ENCODE measurements around the gene RTL1. TPM values are rescaled to one million over a fixed set of nuclear protein-coding genes. Genes with fewer than 3 reads are reported as not detected.

RTL1 gene
- total and polyA plus RNA-seq, 2 donors (not counting 3 experiments of a cell fraction or from before 2014, with no cell fraction given), result not detected

GRCh38 chr14:100864206-100864605 is 39.3 kb downstream of the RTL1 start:
- DNase-seq (ENCODE audit: low read depth, low spot score) (no peak), FAIRE-seq (no peak)
- ChIA-PET POLR2A (no interaction called here), CTCF (interaction anchor here (1.2 to 2.9 kb wide), 3 partner anchors 13 to 371 kb away, joined by 3 to 9 read pairs (median 7); no protein-coding TSS in a partner anchor)
- H3K9me3 ChIP-seq (replicated peaks; ENCODE audit: control insufficient read depth, insufficient read depth, low read length), result no peaks in the 10 kb centered on the region
- no peaks in the 10 kb centered on the region for H3K4me1 ChIP-seq (ENCODE audit: control insufficient read depth, extremely low read depth, insufficient read depth, low read length)
- dilution Hi-C loops (cut with MboI; ENCODE audit: extremely low pct_ligation_motif_present, low sequenced_read_pairs), result no loop called here
- TF ChIP-seq EZH2 (IDR thresholded peaks at IDR 0.05; ENCODE audit: borderline replicate concordance, low read depth, low read length, severe bottlenecking), result no peak
- no peaks in the 10 kb centered on the region for H3K79me2 ChIP-seq (ENCODE audit: control insufficient read depth, insufficient read depth, low read length)
- H2AFZ ChIP-seq (ENCODE audit: low read depth, low read length), result no peak overlapping the region
- no peak overlapping the region for H3K4me3 ChIP-seq (replicated peaks in 1 of 3; ENCODE audit: insufficient read depth in 1 of 3, low read depth in 1 of 3, low read length in 3 of 3)
- H3K27me3 ChIP-seq (ENCODE audit: control insufficient read depth in 2 of 2, insufficient read depth in 2 of 2, low read length in 2 of 2), result no peaks in the 10 kb centered on the region
- H4K20me1 ChIP-seq (replicated peaks; ENCODE audit: control insufficient read depth, extremely low read depth, insufficient read depth, low read length), result no peaks in the 10 kb centered on the region
- no peak overlapping the region for H3K27ac ChIP-seq (ENCODE audit: insufficient read depth, low read depth, low read length)
- H3K4me2 ChIP-seq (ENCODE audit: insufficient read depth, low read length), result no peak overlapping the region
- no TSS peak for BruUV-seq (replicated peaks)
- H3K9me1 ChIP-seq (replicated peaks; ENCODE audit: control insufficient read depth, extremely low read depth, insufficient read depth, low read length), result no peaks in the 10 kb centered on the region
- no peak overlapping the region for H3K9ac ChIP-seq (replicated peaks; ENCODE audit: extremely low read depth, insufficient read depth, low read length)
- intact Hi-C loops (cut with micrococcal nuclease), result no loop called here
- peaks cover 0 to 17% of the 10 kb centered on the region in 2 experiments for H3K36me3 ChIP-seq (ENCODE audit: control insufficient read depth in 2 of 2, extremely low read depth in 1 of 2, insufficient read depth in 2 of 2, low read length in 2 of 2)

GRCh38 chr14:100862793-100863192 is 40.7 kb downstream of the RTL1 start:
- Histone ChIP-seq H3K4me3 (replicated peaks in 1 of 3; ENCODE audit: insufficient read depth in 1 of 3, low read depth in 1 of 3, low read length in 3 of 3) (no peak overlapping the region), H3K27me3 (ENCODE audit: control insufficient read depth in 2 of 2, insufficient read depth in 2 of 2, low read length in 2 of 2) (no peaks in the 10 kb centered on the region), H3K9ac (replicated peaks; ENCODE audit: extremely low read depth, insufficient read depth, low read length) (no peak overlapping the region), H2AFZ (ENCODE audit: low read depth, low read length) (no peak overlapping the region), H3K9me1 (replicated peaks; ENCODE audit: control insufficient read depth, extremely low read depth, insufficient read depth, low read length) (no peaks in the 10 kb centered on the region), H3K4me2 (ENCODE audit: insufficient read depth, low read length) (no peak overlapping the region), H3K79me2 (ENCODE audit: control insufficient read depth, insufficient read depth, low read length) (no peaks in the 10 kb centered on the region), H4K20me1 (replicated peaks; ENCODE audit: control insufficient read depth, extremely low read depth, insufficient read depth, low read length) (no peaks in the 10 kb centered on the region), H3K9me3 (replicated peaks; ENCODE audit: control insufficient read depth, insufficient read depth, low read length) (no peaks in the 10 kb centered on the region), H3K27ac (ENCODE audit: insufficient read depth, low read depth, low read length) (no peak overlapping the region), H3K4me1 (ENCODE audit: control insufficient read depth, extremely low read depth, insufficient read depth, low read length) (no peaks in the 10 kb centered on the region), H3K36me3 (ENCODE audit: control insufficient read depth in 2 of 2, extremely low read depth in 1 of 2, insufficient read depth in 2 of 2, low read length in 2 of 2) (peaks cover 0 to 17% of the 10 kb centered on the region in 2 experiments)
- no peak for DNase-seq (ENCODE audit: low read depth, low spot score)
- ChIA-PET POLR2A (no interaction called here), CTCF (interaction anchor here (1.2 to 2.9 kb wide), 3 partner anchors 11 to 372 kb away, joined by 3 to 9 read pairs (median 7); no protein-coding TSS in a partner anchor)
- dilution Hi-C loops (cut with MboI; ENCODE audit: extremely low pct_ligation_motif_present, low sequenced_read_pairs), result no loop called here
- BruUV-seq (replicated peaks), result no TSS peak
- TF ChIP-seq JUN (IDR thresholded peaks at IDR 0.05; ENCODE audit: borderline replicate concordance, insufficient read depth, insufficient read length, low read depth), result no peak
- TF ChIP-seq FOS (IDR thresholded peaks at IDR 0.05; ENCODE audit: borderline replicate concordance, insufficient read depth, low read length), result no peak
- TF ChIP-seq MAX (IDR thresholded peaks at IDR 0.05; ENCODE audit: insufficient read depth, insufficient read length), result no peak
- TF ChIP-seq CTCF (IDR thresholded peaks at IDR 0.05; ENCODE audit: extremely low read depth in 1 of 2, insufficient read depth in 1 of 2, low read depth in 1 of 2, low read length in 2 of 2), result no peak
- FAIRE-seq, result no peak
- intact Hi-C loops (cut with micrococcal nuclease), result no loop called here

Measured in endothelial cell of umbilical vein (primary cell).